Breast epithelium (tissue), 3 donors: ENCODE measurements around the gene DCANP1.

Source experiments
- POLR2AphosphoS5 ChIP-seq, 3 donors: sonication (generic); formaldehyde crosslinking; IDR thresholded peaks; one replicate each; pipeline ENCODE4 v1.6.1; 2017; ENCODE audit warnings: antibody characterized with exemption in 3 of 3
- TF ChIP-seq, protein P1 (sequence below), 3 donors: fragments of 450-650 bp; IDR thresholded peaks; one replicate each; pipeline ENCODE4 v1.5.1; 2016 to 2017; ENCODE audit warnings: antibody characterized with exemption in 3 of 3, mild to moderate bottlenecking in 3 of 3, moderate library complexity in 3 of 3

DNA sequence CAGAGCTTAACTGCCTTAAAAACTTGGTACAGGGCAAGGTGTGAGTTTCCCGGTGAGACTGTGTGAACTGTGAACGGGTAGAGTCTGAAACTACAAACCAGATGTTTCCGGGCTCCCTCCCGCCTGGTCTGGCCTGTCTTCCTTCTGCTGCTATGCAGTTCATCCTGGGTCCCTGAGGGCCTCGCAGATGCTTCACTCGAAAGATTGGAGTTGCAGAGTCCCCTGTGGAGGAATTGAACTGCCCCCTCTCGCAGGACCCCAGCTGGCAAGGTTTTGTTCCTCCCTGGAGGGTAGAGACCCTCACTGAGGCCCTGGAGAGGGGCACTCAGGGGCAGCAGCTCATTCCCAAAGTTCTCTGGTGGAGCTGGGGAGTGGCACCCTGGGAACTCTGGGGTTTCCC lies 533 bp downstream of the DCANP1 start:
- TF ChIP-seq, protein P1, sequence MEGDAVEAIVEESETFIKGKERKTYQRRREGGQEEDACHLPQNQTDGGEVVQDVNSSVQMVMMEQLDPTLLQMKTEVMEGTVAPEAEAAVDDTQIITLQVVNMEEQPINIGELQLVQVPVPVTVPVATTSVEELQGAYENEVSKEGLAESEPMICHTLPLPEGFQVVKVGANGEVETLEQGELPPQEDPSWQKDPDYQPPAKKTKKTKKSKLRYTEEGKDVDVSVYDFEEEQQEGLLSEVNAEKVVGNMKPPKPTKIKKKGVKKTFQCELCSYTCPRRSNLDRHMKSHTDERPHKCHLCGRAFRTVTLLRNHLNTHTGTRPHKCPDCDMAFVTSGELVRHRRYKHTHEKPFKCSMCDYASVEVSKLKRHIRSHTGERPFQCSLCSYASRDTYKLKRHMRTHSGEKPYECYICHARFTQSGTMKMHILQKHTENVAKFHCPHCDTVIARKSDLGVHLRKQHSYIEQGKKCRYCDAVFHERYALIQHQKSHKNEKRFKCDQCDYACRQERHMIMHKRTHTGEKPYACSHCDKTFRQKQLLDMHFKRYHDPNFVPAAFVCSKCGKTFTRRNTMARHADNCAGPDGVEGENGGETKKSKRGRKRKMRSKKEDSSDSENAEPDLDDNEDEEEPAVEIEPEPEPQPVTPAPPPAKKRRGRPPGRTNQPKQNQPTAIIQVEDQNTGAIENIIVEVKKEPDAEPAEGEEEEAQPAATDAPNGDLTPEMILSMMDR (IDR thresholded peaks at IDR 0.05): no peak
- no peak for TF ChIP-seq POLR2AphosphoS5 (IDR thresholded peaks at IDR 0.05)
